Gastrocnemius medialis (tissue), 4 donors: ENCODE results near the gene SMARCAD1.

ENCODE experiments used
- CTCF ChIP-seq, 5 experiments: fragments of 450-650 bp in 3 of 5; fragments of 200-600 bp in 2 of 5; sonication (generic) in 2 of 5; IDR thresholded peaks in 4 of 5; conservative IDR thresholded peaks in 1 of 5; 1 replicate in 4 of 5; 2 replicates in 1 of 5; pipeline ENCODE4 v1.5.1; 2016 to 2019; ENCODE audit warnings: antibody characterized with exemption in 5 of 5, mild to moderate bottlenecking in 3 of 5, moderate library complexity in 3 of 5
- POLR2A ChIP-seq, 2 donors: fragments of 450-650 bp; IDR thresholded peaks; one replicate each; pipeline ENCODE4 v1.6.1; 2017; ENCODE audit warnings: antibody characterized with exemption in 2 of 2, mild to moderate bottlenecking in 2 of 2, moderate library complexity in 2 of 2

- TF ChIP-seq CTCF (IDR thresholded peaks at IDR 0.05 in 4 of 5, conservative IDR thresholded peaks at IDR 0.05 in 1 of 5) (no peak), POLR2A (IDR thresholded peaks at IDR 0.05) (no peak)
Observed at GRCh38 chr4:94274912-94275311, 67.2 kb downstream of the SMARCAD1 start.
